Neural progenitor cell (in vitro differentiated cells): Measurements from ENCODE around the gene HABP2. TPM values are rescaled to one million over a fixed set of nuclear protein-coding genes. Genes with fewer than 3 reads are reported as not detected.

Experiments used
- DNase-seq: peaks from one replicate; pipeline ENCODE4 v3.0.0-alpha.2; 2016; ENCODE audit warnings: low spot score
- H2AFZ ChIP-seq: fragments of 200-600 bp; sonication (generic); replicated peaks from 2 replicates; pipeline ENCODE4 v1.6.1; 2016; ENCODE audit warnings: antibody characterized with exemption
- H3F3A ChIP-seq: fragments of 200-600 bp; sonication (generic); 2 replicates; pipeline ENCODE4 v1.6.1; 2016; ENCODE audit warnings: antibody characterized with exemption, low read depth
- H3K27ac ChIP-seq: fragments of 200-600 bp; sonication (generic); 2 replicates; pipeline ENCODE4 v1.5.1; 2016; ENCODE audit warnings: mild to moderate bottlenecking
- H3K27me3 ChIP-seq: fragments of 200-600 bp; sonication (generic); 2 replicates; pipeline ENCODE4 v1.6.1; 2016; ENCODE audit warnings: mild to moderate bottlenecking, moderate library complexity
- H3K36me3 ChIP-seq: fragments of 200-600 bp; sonication (generic); 2 replicates; pipeline ENCODE4 v1.5.1; 2016
- H3K4me1 ChIP-seq: fragments of 200-600 bp; sonication (generic); 2 replicates; pipeline ENCODE4 v1.6.1; 2016; ENCODE audit warnings: mixed run types
- H3K4me2 ChIP-seq: fragments of 200-600 bp; sonication (generic); 2 replicates; pipeline ENCODE4 v1.6.1; 2016
- H3K4me3 ChIP-seq: fragments of 200-600 bp; sonication (generic); 2 replicates; pipeline ENCODE4 v1.5.1; 2016
- H3K79me2 ChIP-seq: fragments of 200-600 bp; sonication (generic); 2 replicates; pipeline ENCODE4 v1.6.1; 2016; ENCODE audit warnings: low read depth
- H3K9ac ChIP-seq: fragments of 200-600 bp; sonication (generic); 2 replicates; pipeline ENCODE4 v1.6.1; 2016
- H3K9me3 ChIP-seq: fragments of 200-600 bp; sonication (generic); 2 replicates; pipeline ENCODE4 v1.5.1; 2016; ENCODE audit warnings: low read depth
- H4K20me1 ChIP-seq: fragments of 200-600 bp; sonication (generic); 2 replicates; pipeline ENCODE4 v1.6.1; 2016; ENCODE audit warnings: low read depth
- H3K27ac Mint-ChIP-seq: 3 replicates; pipeline ENCODE4 v1.8.0; 2021; ENCODE audit warnings: mixed read lengths
- H3K27me3 Mint-ChIP-seq: 2 replicates; pipeline ENCODE4 v1.8.0; 2022; ENCODE audit warnings: low read depth, mild to moderate bottlenecking, inconsistent platforms, moderate library complexity, mixed read lengths; ENCODE audit not compliant: insufficient read depth
- H3K36me3 Mint-ChIP-seq: 3 replicates; pipeline ENCODE4 v1.8.0; 2021; ENCODE audit warnings: mixed read lengths
- H3K4me1 Mint-ChIP-seq: 3 replicates; pipeline ENCODE4 v1.8.0; 2021; ENCODE audit warnings: mixed read lengths
- H3K4me3 Mint-ChIP-seq: 3 replicates; pipeline ENCODE4 v1.8.0; 2021; ENCODE audit warnings: mild to moderate bottlenecking, moderate library complexity, mixed read lengths
- H3K9me3 Mint-ChIP-seq: 3 replicates; pipeline ENCODE4 v1.8.0; 2020; ENCODE audit warnings: mixed read lengths
- CTCF ChIP-seq: fragments of 200-600 bp; sonication (generic); IDR thresholded peaks from 2 replicates; pipeline ENCODE4 v1.5.1; 2017; ENCODE audit warnings: antibody characterized with exemption, mild to moderate bottlenecking
- EZH2 ChIP-seq: fragments of 200-600 bp; sonication (generic); IDR thresholded peaks from 2 replicates; pipeline ENCODE4 v1.6.1; 2017; ENCODE audit warnings: antibody characterized with exemption, mild to moderate bottlenecking, moderate library complexity
- EZH2phosphoT487 ChIP-seq: fragments of 200-600 bp; sonication (generic); IDR thresholded peaks from 2 replicates; pipeline ENCODE4 v1.6.1; 2017; ENCODE audit warnings: antibody characterized with exemption
- total RNA-seq: library from RNA; depleted of rRNA; stranded (reverse); fragments of >200 nt; gene quantifications from 2 replicates; pipeline ENCODE4 v1.2.3, GENCODE V29; 2015; ENCODE audit warnings: low replicate concordance

HABP2 gene
- total RNA-seq, 1 donor from 2014 or later: not detected

GRCh38 chr10:113625461-113626186 lies 72.8 kb downstream of the HABP2 start:
- Histone ChIP-seq H3K9me3 (no peaks in the 10 kb centered on the region), H3K27me3 (no peaks in the 10 kb centered on the region), H3K79me2 (no peaks in the 10 kb centered on the region), H3F3A (peaks cover 4% of the 10 kb centered on the region), H3K36me3 (no peaks in the 10 kb centered on the region), H4K20me1 (no peaks in the 10 kb centered on the region), H3K4me3 (no peak overlapping the region), H2AFZ (no peak overlapping the region), H3K9ac (no peak overlapping the region), H3K4me2 (no peak overlapping the region), H3K4me1 (peaks cover 24% of the 10 kb centered on the region), H3K27ac (no peak overlapping the region)
- Mint-ChIP-seq H3K27ac (no peak overlapping the region), H3K27me3 (peaks cover 12% of the 10 kb centered on the region), H3K9me3 (no peaks in the 10 kb centered on the region), H3K36me3 (no peaks in the 10 kb centered on the region), H3K4me1 (peaks cover 12% of the 10 kb centered on the region), H3K4me3 (no peak overlapping the region)
- TF ChIP-seq CTCF (no peak), EZH2phosphoT487 (no peak), EZH2 (no peak)
- DNase-seq: no peak

GRCh38 chr10:113626809-113627355 lies 74.0 kb downstream of the HABP2 start:
- peaks cover 10% of the 10 kb centered on the region for H3F3A ChIP-seq
- H3K27me3 Mint-ChIP-seq: peaks cover 12% of the 10 kb centered on the region
- peaks cover 21% of the 10 kb centered on the region for H3K4me1 Mint-ChIP-seq
- no peak overlapping the region for H3K4me3 ChIP-seq
- no peaks in the 10 kb centered on the region for H3K9me3 Mint-ChIP-seq
- peak overlapping the region; percentile 70 for H2AFZ ChIP-seq
- no peaks in the 10 kb centered on the region for H3K27me3 ChIP-seq
- no peaks in the 10 kb centered on the region for H3K79me2 ChIP-seq
- no peak overlapping the region for H3K27ac ChIP-seq
- H3K27ac Mint-ChIP-seq: no peak overlapping the region
- peaks cover 25% of the 10 kb centered on the region for H3K4me1 ChIP-seq
- peak overlapping the region; percentile 36 for H3K4me2 ChIP-seq
- no peak for DNase-seq
- H3K4me3 Mint-ChIP-seq: no peak overlapping the region
- H3K9ac ChIP-seq: no peak overlapping the region
- H3K36me3 ChIP-seq: no peaks in the 10 kb centered on the region
- H3K36me3 Mint-ChIP-seq: no peaks in the 10 kb centered on the region
- H4K20me1 ChIP-seq: no peaks in the 10 kb centered on the region
- no peaks in the 10 kb centered on the region for H3K9me3 ChIP-seq
- TF ChIP-seq EZH2phosphoT487: no peak
- TF ChIP-seq CTCF: no peak
- no peak for TF ChIP-seq EZH2

GRCh38 chr10:113627836-113628235 lies 75.0 kb downstream of the HABP2 start:
- H3K4me2 ChIP-seq: no peak overlapping the region
- H3K79me2 ChIP-seq: no peaks in the 10 kb centered on the region
- no peaks in the 10 kb centered on the region for H3K27me3 ChIP-seq
- peaks cover 31% of the 10 kb centered on the region for H3K4me1 Mint-ChIP-seq
- no peaks in the 10 kb centered on the region for H3K9me3 ChIP-seq
- no peak overlapping the region for H3K4me3 Mint-ChIP-seq
- no peak overlapping the region for H3K9ac ChIP-seq
- no peak overlapping the region for H3K4me3 ChIP-seq
- H3K9me3 Mint-ChIP-seq: no peaks in the 10 kb centered on the region
- TF ChIP-seq EZH2phosphoT487: no peak
- TF ChIP-seq EZH2: no peak
- no peak for TF ChIP-seq CTCF
- no peak for DNase-seq
- peaks cover 12% of the 10 kb centered on the region for H3F3A ChIP-seq
- peaks cover 35% of the 10 kb centered on the region for H3K4me1 ChIP-seq
- no peak overlapping the region for H2AFZ ChIP-seq
- H3K36me3 Mint-ChIP-seq: no peaks in the 10 kb centered on the region
- H3K36me3 ChIP-seq: no peaks in the 10 kb centered on the region
- H3K27ac Mint-ChIP-seq: no peak overlapping the region
- no peaks in the 10 kb centered on the region for H4K20me1 ChIP-seq
- no peak overlapping the region for H3K27ac ChIP-seq
- H3K27me3 Mint-ChIP-seq: peaks cover 11% of the 10 kb centered on the region
